ENCODE measurements around the gene B3GALT2.

Gene B3GALT2

GRCh38 chr1:193181536-193181935, 4.9 kb downstream of the B3GALT2 start:
- peak; percentile 4 for DNase-seq

GRCh38 chr1:193179094-193179493, 7.3 kb downstream of the B3GALT2 start:
- no peak for DNase-seq

- DNase-seq = no peak
These were observed 9.6 kb downstream of the B3GALT2 start for GRCh38 chr1:193176788-193177187.

GRCh38 chr1:193176113-193176512, 10.3 kb downstream of the B3GALT2 start:
- DNase-seq = no peak

- no peak for DNase-seq
These were observed 29.1 kb downstream of the B3GALT2 start for GRCh38 chr1:193157360-193157759.

- no peak for DNase-seq
These were observed 29.6 kb downstream of the B3GALT2 start for GRCh38 chr1:193156822-193157142.

- DNase-seq = no peak
These were observed 30.1 kb downstream of the B3GALT2 start for GRCh38 chr1:193156117-193156821.

GRCh38 chr1:193144999-193145398, 41.4 kb downstream of the B3GALT2 start:
- no peak for DNase-seq

- no peak for DNase-seq
These were observed 42.0 kb downstream of the B3GALT2 start for GRCh38 chr1:193144361-193144938.

- no peak for DNase-seq
These were observed 43.1 kb downstream of the B3GALT2 start for GRCh38 chr1:193143285-193143684.

GRCh38 chr1:193142409-193142808, 44.0 kb downstream of the B3GALT2 start:
- DNase-seq = no peak

- no peak for DNase-seq
These were observed 44.6 kb downstream of the B3GALT2 start for GRCh38 chr1:193141804-193142203.

GRCh38 chr1:193140254-193140653, 46.2 kb downstream of the B3GALT2 start:
- DNase-seq = no peak

GRCh38 chr1:193131266-193131860, 55.0 kb downstream of the B3GALT2 start:
- no peak for DNase-seq
